Mammary epithelial cell (primary cell): ENCODE data around the gene JCAD.

Experiments
- EZH2 ChIP-seq: IDR thresholded peaks from 2 replicates; pipeline ENCODE4 v1.6.1; 2012; ENCODE audit warnings: low read length, inconsistent platforms, borderline replicate concordance
- TF ChIP-seq, protein P1 (sequence below), 2 donors: IDR thresholded peaks in 1 of 2; conservative IDR thresholded peaks in 1 of 2; 2 replicates each; pipeline ENCODE4 v1.5.1; 2011 to 2012; ENCODE audit warnings: inconsistent platforms in 2 of 2, low read length in 2 of 2, mild to moderate bottlenecking in 2 of 2, control low read depth in 1 of 2, low read depth in 1 of 2; ENCODE audit not compliant: insufficient read depth in 1 of 2; ENCODE audit errors: extremely low read depth in 1 of 2

DNA sequence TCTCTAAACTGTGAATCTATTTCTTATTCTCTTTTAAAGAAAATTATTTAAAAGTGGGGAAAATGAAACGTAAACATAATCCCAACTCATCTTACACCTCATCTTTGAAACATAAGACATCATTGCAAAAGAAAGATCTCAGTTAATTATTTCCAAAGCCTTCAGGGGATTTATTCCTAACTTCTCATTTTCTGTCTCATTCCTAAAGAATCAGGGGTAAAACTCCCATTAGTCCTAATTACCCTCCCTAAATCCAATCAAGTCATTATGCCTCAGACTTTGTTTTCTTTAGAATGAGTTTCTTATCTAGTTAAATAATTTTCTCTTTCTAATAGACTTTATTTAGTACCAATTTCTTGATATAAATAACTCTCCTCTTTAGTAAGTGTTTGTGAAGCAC, 39.7 kb upstream of the JCAD start:
- TF ChIP-seq, protein P1, sequence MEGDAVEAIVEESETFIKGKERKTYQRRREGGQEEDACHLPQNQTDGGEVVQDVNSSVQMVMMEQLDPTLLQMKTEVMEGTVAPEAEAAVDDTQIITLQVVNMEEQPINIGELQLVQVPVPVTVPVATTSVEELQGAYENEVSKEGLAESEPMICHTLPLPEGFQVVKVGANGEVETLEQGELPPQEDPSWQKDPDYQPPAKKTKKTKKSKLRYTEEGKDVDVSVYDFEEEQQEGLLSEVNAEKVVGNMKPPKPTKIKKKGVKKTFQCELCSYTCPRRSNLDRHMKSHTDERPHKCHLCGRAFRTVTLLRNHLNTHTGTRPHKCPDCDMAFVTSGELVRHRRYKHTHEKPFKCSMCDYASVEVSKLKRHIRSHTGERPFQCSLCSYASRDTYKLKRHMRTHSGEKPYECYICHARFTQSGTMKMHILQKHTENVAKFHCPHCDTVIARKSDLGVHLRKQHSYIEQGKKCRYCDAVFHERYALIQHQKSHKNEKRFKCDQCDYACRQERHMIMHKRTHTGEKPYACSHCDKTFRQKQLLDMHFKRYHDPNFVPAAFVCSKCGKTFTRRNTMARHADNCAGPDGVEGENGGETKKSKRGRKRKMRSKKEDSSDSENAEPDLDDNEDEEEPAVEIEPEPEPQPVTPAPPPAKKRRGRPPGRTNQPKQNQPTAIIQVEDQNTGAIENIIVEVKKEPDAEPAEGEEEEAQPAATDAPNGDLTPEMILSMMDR (conservative IDR thresholded peaks at IDR 0.05 in 1 of 2, IDR thresholded peaks at IDR 0.05 in 1 of 2; ENCODE audit: extremely low read depth in 1 of 2, insufficient read depth in 1 of 2, low read depth in 1 of 2, low read length in 2 of 2): no peak
- TF ChIP-seq EZH2: no peak
